HepG2 (cell line): ENCODE measurements around the gene SLC4A2. TPM values are rescaled to one million over a fixed set of nuclear protein-coding genes. Genes with fewer than 3 reads are reported as not detected.
A peak's percentile ranks its signal among the peaks of the same experiment; 100 is the strongest.

Source experiments
- GMEB1 ChIP-seq: sonication (generic); formaldehyde crosslinking; IDR thresholded peaks from 2 replicates; pipeline ENCODE4 v1.5.1; 2020; ENCODE audit warnings: missing genetic modification reagents, mild to moderate bottlenecking, borderline replicate concordance
- GTF2F1 ChIP-seq: fragments of 150-350 bp; IDR thresholded peaks from 2 replicates; pipeline ENCODE4 v1.6.1; 2014; ENCODE audit warnings: low read length
- NBN ChIP-seq: fragments of 450-650 bp; conservative IDR thresholded peaks from 2 replicates; pipeline ENCODE4 v1.6.1; 2017
- NCOR1 ChIP-seq: fragments of 200-600 bp; sonication (generic); IDR thresholded peaks from 2 replicates; pipeline ENCODE4 v1.7.0; 2017; ENCODE audit warnings: antibody characterized with exemption, low read length, borderline replicate concordance
- PHB2 ChIP-seq: fragments of 450-650 bp; IDR thresholded peaks from 2 replicates; pipeline ENCODE4 v1.6.1; 2018; ENCODE audit not compliant: partially characterized antibody
- PHF21A ChIP-seq: sonication (generic); formaldehyde crosslinking; IDR thresholded peaks from 2 replicates; pipeline ENCODE4 v1.5.0; 2020; ENCODE audit warnings: mild to moderate bottlenecking, missing genetic modification reagents
- POLR2G ChIP-seq: fragments of 200-400 bp; formaldehyde crosslinking; IDR thresholded peaks from 2 replicates; pipeline ENCODE4 v1.6.1; 2018; ENCODE audit warnings: mild to moderate bottlenecking, low read depth, low read length, moderate library complexity
- SMYD3 ChIP-seq: sonication (generic); formaldehyde crosslinking; IDR thresholded peaks from 2 replicates; pipeline ENCODE4 v1.8.1; 2023; ENCODE audit warnings: mild to moderate bottlenecking, missing genetic modification reagents
- SNAPC2 ChIP-seq: sonication (generic); formaldehyde crosslinking; IDR thresholded peaks from 2 replicates; pipeline ENCODE4 v1.8.1; 2022; ENCODE audit warnings: mild to moderate bottlenecking, missing genetic modification reagents
- SOX5 ChIP-seq: IDR thresholded peaks from 2 replicates; pipeline ENCODE4 v1.6.1; 2016; ENCODE audit warnings: borderline replicate concordance
- TBX2 ChIP-seq: sonication (generic); formaldehyde crosslinking; IDR thresholded peaks from 2 replicates; pipeline ENCODE4 v1.5.0; 2020; ENCODE audit warnings: missing genetic modification reagents, mild to moderate bottlenecking, borderline replicate concordance
- ZNF446 ChIP-seq: sonication (generic); formaldehyde crosslinking; IDR thresholded peaks from 2 replicates; pipeline ENCODE4 v1.5.0; 2020; ENCODE audit warnings: mild to moderate bottlenecking, missing genetic modification reagents
- ZNF740 ChIP-seq: sonication (generic); formaldehyde crosslinking; IDR thresholded peaks from 2 replicates; pipeline ENCODE4 v1.4.0; 2020; ENCODE audit warnings: missing genetic modification reagents
- polyA plus RNA-seq, 8 experiments: library from polyadenylated mRNA; depleted of rRNA in 3 of 8; stranded (reverse) in 7 of 8; unstranded in 1 of 8; fragments of >200 nt; fragmentation: Illumina TruSeq in 4 of 8; extraction: Trizol in 4 of 8; gene quantifications; 2 replicates each; pipeline versions ENCODE4 v1.2.1 to v1.2.3, GENCODE V29; 2011 to 2016; ENCODE audit warnings: low read depth in 4 of 8, missing spikeins in 1 of 8, mixed read lengths in 1 of 8; ENCODE audit not compliant: insufficient read depth in 1 of 8
- total RNA-seq, 5 experiments: library from RNA; depleted of rRNA; stranded (reverse); fragments of >200 nt; fragmentation: Illumina TruSeq; extraction: Trizol; gene quantifications; 2 replicates each; pipeline ENCODE4 v1.2.3, GENCODE V29; 2016; ENCODE audit warnings: low read depth in 1 of 5

SLC4A2 gene
- total and polyA plus RNA-seq, 2 of the 13 experiments (the other 11 are each of a cell fraction or from before 2014, with no cell fraction given) = 51.9 to 73.4 TPM

- no peak for TF ChIP-seq NBN
- TF ChIP-seq PHF21A (CRISPR knock-in tag) = peak; percentile 71
- 0 out of 2 replicates have a peak, but pooled peaks have one; percentile 29 for TF ChIP-seq ZNF740 (CRISPR knock-in tag)
- TF ChIP-seq POLR2G = peak; percentile 57; the same call in 1 of the 2 replicates
- TF ChIP-seq TBX2 (CRISPR knock-in tag) = 0 out of 2 replicates have a peak, but pooled peaks have one; percentile 33
- no peak for TF ChIP-seq PHB2
- peak; percentile 27; the same call in 1 of the 2 replicates for TF ChIP-seq GMEB1 (CRISPR knock-in tag)
- no peak for TF ChIP-seq GTF2F1
- TF ChIP-seq SOX5 (CRISPR knock-in tag) = peak; percentile 31; the same call in 1 of the 2 replicates
- no peak for TF ChIP-seq ZNF446 (CRISPR knock-in tag)
- TF ChIP-seq SNAPC2 (CRISPR knock-in tag) = 0 out of 2 replicates have a peak, but pooled peaks have one; percentile 26
- TF ChIP-seq NCOR1 = 0 out of 2 replicates have a peak, but pooled peaks have one; percentile 28
- 0 out of 2 replicates have a peak, but pooled peaks have one; percentile 46 for TF ChIP-seq SMYD3
- TF ChIP-seq, all 625 proteins: peak for 102
Measured at GRCh38 chr7:151012031-151012692, 47.2 kb upstream of the SLC4A2 start (continued).
